HCT116 (cell line): ENCODE data around the gene CLGN. TPM values are rescaled to one million over a fixed set of nuclear protein-coding genes. Genes with fewer than 3 reads are reported as not detected.

Experiments used
- ATAC-seq: fragments of 200-7000 bp; cut with Tn5 transposase; 2 replicates; pipeline ENCODE4 v1.9.1; 2020; ENCODE audit warnings: mild to moderate bottlenecking, moderate library complexity
- BruUV-seq: library from RNA; stranded (reverse); fragments of 400-500 nt; replicated peaks from 2 replicates; lab custom pipeline; 2021; lab: Mats Ljungman, UMichigan
- CTCF ChIA-PET: fragments of 300-600 bp; sonication (Branson Sonifier 250); formaldehyde crosslinking; loops from one replicate; lab custom pipeline; 2021; ENCODE audit warnings: antibody characterized with exemption; lab: Charles Lee
- POLR2A ChIA-PET: fragments of 300-600, 350-600 bp; sonication (Branson Sonifier 250); formaldehyde crosslinking; loops from one replicate; lab custom pipeline; 2021; ENCODE audit warnings: antibody characterized with exemption; lab: Charles Lee
- RAD21 ChIA-PET, 2 experiments: fragments of 300-600 bp; sonication (Branson Sonifier 250); formaldehyde crosslinking; loops; one replicate each; lab custom pipeline; 2023; ENCODE audit warnings: low total read pairs in 2 of 2; ENCODE audit not compliant: uncharacterized antibody in 2 of 2, unreplicated experiment in 2 of 2, low non-redundant PET in 1 of 2; lab: Charles Lee
- DNase-seq: peaks from one replicate; pipeline ENCODE4 v3.0.0-alpha.2; 2010; ENCODE audit warnings: low read depth, low spot score
- H2AFZ ChIP-seq: fragments of 200-600 bp; shearing (Covaris generic), sonication (generic); 2 replicates; pipeline ENCODE4 v1.6.1; 2017; ENCODE audit warnings: low read depth, mixed run types, mixed read lengths, antibody characterized with exemption, low read length; ENCODE audit not compliant: poor library complexity, severe bottlenecking
- H3K27ac ChIP-seq: 2 replicates; pipeline ENCODE4 v1.5.1; 2012; ENCODE audit warnings: low read depth, low read length
- H3K27me3 ChIP-seq: fragments of 200-600 bp; sonication (generic); 2 replicates; pipeline ENCODE4 v1.6.1; 2016; ENCODE audit warnings: mixed run types, low read length, mixed read lengths; ENCODE audit not compliant: insufficient read depth
- H3K36me3 ChIP-seq, 2 experiments: fragments of 200-500 bp in 1 of 2; fragments of 200-600 bp in 1 of 2; sonication (Bioruptor generic) in 1 of 2; sonication (generic) in 1 of 2; 2 replicates each; pipeline versions ENCODE4 v1.5.1 to v1.6.1; 2014 to 2016; ENCODE audit warnings: low read length in 2 of 2, inconsistent platforms in 1 of 2, mixed read lengths in 1 of 2, mixed run types in 1 of 2; ENCODE audit not compliant: insufficient read depth in 2 of 2, control insufficient read depth in 1 of 2
- H3K4me1 ChIP-seq, 2 experiments: fragments of 200-600 bp in 1 of 2; sonication (generic) in 1 of 2; 2 replicates each; pipeline versions ENCODE4 v1.5.1 to v1.6.1; 2012 to 2017; ENCODE audit warnings: low read length in 2 of 2, inconsistent platforms in 1 of 2, mild to moderate bottlenecking in 1 of 2, mixed read lengths in 1 of 2, mixed run types in 1 of 2, moderate library complexity in 1 of 2; ENCODE audit not compliant: insufficient read depth in 2 of 2, control insufficient read depth in 1 of 2
- H3K4me2 ChIP-seq: fragments of 200-600 bp; sonication (generic); 2 replicates; pipeline ENCODE4 v1.6.1; 2017; ENCODE audit warnings: mixed run types, low read length, mixed read lengths
- H3K4me3 ChIP-seq, 2 experiments: fragments of 200-600 bp in 1 of 2; sonication (generic) in 1 of 2; replicated peaks in 1 of 2; 2 replicates each; pipeline ENCODE4 v1.5.1; 2011 to 2016; ENCODE audit warnings: low read length in 2 of 2, control low read depth in 1 of 2, low read depth in 1 of 2, mild to moderate bottlenecking in 1 of 2, mixed read lengths in 1 of 2, mixed run types in 1 of 2
- H3K79me2 ChIP-seq: fragments of 200-600 bp; sonication (generic); 2 replicates; pipeline ENCODE4 v1.6.1; 2017; ENCODE audit warnings: mild to moderate bottlenecking, mixed run types, low read length, moderate library complexity, mixed read lengths; ENCODE audit not compliant: insufficient read depth
- H3K9ac ChIP-seq: fragments of 200-600 bp; sonication (generic); 2 replicates; pipeline ENCODE4 v1.6.1; 2016; ENCODE audit warnings: low read length, mixed read lengths
- H3K9me2 ChIP-seq: fragments of 200-600 bp; sonication (generic), shearing (Covaris generic); 2 replicates; pipeline ENCODE4 v1.6.1; 2017; ENCODE audit warnings: mixed run types, mild to moderate bottlenecking, moderate library complexity; ENCODE audit not compliant: insufficient read depth
- H3K9me3 ChIP-seq, 2 experiments: fragments of 200-500 bp in 1 of 2; fragments of 200-600 bp in 1 of 2; sonication (Bioruptor generic) in 1 of 2; sonication (generic) in 1 of 2; 2 replicates each; pipeline ENCODE4 v1.6.1; 2014 to 2017; ENCODE audit warnings: low read length in 2 of 2, mixed read lengths in 2 of 2, inconsistent platforms in 1 of 2, low read depth in 1 of 2, mild to moderate bottlenecking in 1 of 2, mixed run types in 1 of 2, moderate library complexity in 1 of 2; ENCODE audit not compliant: control insufficient read depth in 1 of 2, insufficient read depth in 1 of 2
- H4K20me1 ChIP-seq: fragments of 200-600 bp; sonication (generic), shearing (Covaris generic); 2 replicates; pipeline ENCODE4 v1.6.1; 2017; ENCODE audit warnings: mixed run types, mild to moderate bottlenecking, moderate library complexity; ENCODE audit not compliant: insufficient read depth
- CBX3 ChIP-seq: IDR thresholded peaks from 2 replicates; pipeline ENCODE4 v1.6.1; 2012; ENCODE audit warnings: low read depth
- CEBPB ChIP-seq: IDR thresholded peaks from 2 replicates; pipeline ENCODE4 v1.6.1; 2012; ENCODE audit warnings: low read depth
- ELF1 ChIP-seq: IDR thresholded peaks from 2 replicates; pipeline ENCODE4 v1.6.1; 2012; ENCODE audit warnings: low read depth, borderline replicate concordance
- EZH2 ChIP-seq: fragments of 200-600 bp; sonication (generic); IDR thresholded peaks from 2 replicates; pipeline ENCODE4 v1.6.1; 2017; ENCODE audit warnings: antibody characterized with exemption, mixed run types
- POLR2A ChIP-seq: IDR thresholded peaks from 2 replicates; pipeline ENCODE4 v1.7.0; 2011; ENCODE audit warnings: borderline replicate concordance; ENCODE audit not compliant: insufficient read depth, insufficient read length; ENCODE audit errors: extremely low read depth
- POLR2AphosphoS5 ChIP-seq: IDR thresholded peaks from 2 replicates; pipeline ENCODE4 v1.6.1; 2011; ENCODE audit warnings: mild to moderate bottlenecking, low read depth, low read length, moderate library complexity
- RAD21 ChIP-seq: IDR thresholded peaks from 2 replicates; pipeline ENCODE4 v1.6.1; 2012; ENCODE audit warnings: low read depth, mild to moderate bottlenecking
- REST ChIP-seq: IDR thresholded peaks from 2 replicates; pipeline ENCODE4 v1.6.1; 2012; ENCODE audit warnings: low read depth
- SP1 ChIP-seq: IDR thresholded peaks from 2 replicates; pipeline ENCODE4 v1.6.1; 2012; ENCODE audit warnings: low read depth
- SRF ChIP-seq: IDR thresholded peaks from 2 replicates; pipeline ENCODE4 v1.6.1; 2012; ENCODE audit warnings: low read depth
- TCF7L2 ChIP-seq: IDR thresholded peaks from 2 replicates; pipeline ENCODE4 v1.7.0; 2011; ENCODE audit warnings: borderline replicate concordance, inconsistent platforms; ENCODE audit not compliant: insufficient read depth, insufficient read length; ENCODE audit errors: extremely low read depth
- intact Hi-C: fragments of 100-400 bp; cut with micrococcal nuclease; formaldehyde crosslinking; loops from 2 replicates; pipeline ENCODE4 v1.10.0; 2022
- total RNA-seq: library from RNA; stranded (reverse); gene quantifications from one replicate; pipeline ENCODE4 v1.2.1, GENCODE V29; 2021; ENCODE audit not compliant: unreplicated experiment

CLGN gene
- total RNA-seq, 1 experiment from 2014 or later, result 1.4 TPM

DNA sequence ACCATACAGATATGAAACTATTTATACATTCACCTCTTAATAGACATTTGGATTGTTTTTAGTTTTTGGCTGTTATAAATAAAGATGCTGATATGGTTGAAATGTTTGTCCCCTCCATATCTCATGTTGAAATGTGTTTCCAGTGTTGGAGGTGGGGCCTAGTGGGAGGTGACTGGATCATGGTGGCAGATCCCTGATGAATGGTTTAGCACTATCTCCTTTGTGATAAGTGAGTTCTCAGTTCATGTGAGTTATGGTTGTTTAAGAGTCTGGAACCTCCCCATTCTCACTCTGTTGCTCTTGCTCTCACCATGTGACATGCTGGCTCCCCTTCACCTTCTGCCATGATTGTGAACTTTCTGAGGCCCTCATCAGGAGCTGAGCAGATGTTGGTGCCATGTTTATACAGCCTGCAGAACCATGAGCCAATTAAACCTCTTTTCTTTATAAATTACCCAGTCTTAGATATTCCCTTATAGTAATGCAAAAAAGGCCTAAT, 12.2 kb upstream of the CLGN start (continued):
- TF ChIP-seq REST (no peak), EZH2 (no peak), POLR2AphosphoS5 (no peak), ELF1 (no peak), RAD21 (no peak)

DNA sequence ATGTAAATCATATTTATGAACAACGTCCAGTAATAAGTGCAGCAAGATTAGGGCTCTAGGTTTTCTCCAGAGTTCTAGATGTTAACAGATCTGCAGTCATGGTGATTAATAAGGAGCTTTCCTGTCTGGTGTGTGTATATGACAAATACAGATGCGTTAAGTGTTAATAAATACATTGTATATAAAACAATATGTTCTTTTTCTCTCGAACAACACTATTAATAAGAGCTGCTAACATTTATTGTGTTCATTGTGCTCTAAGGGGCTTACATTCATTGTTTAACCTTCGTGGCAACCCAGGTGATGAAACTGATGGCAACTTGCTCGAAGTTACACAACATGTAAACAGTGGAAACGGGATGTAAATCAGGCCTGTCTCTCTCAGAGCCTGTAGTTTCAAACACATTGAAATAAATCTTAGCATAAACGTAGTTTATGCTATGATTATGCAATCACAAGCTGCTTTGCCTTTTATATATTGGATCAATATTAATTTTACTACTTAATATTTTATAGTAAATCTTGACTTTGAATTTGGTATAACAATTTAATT, 547 bp upstream of the CLGN start:
- Histone ChIP-seq H3K27ac (no peak overlapping the region), H4K20me1 (no peaks in the 10 kb centered on the region), H3K9me2 (no peaks in the 10 kb centered on the region), H3K36me3 (no peaks in the 10 kb centered on the region), H3K9ac (peak overlapping the region; percentile 43), H2AFZ (peak overlapping the region; percentile 88), H3K4me1 (peaks cover 3 to 11% of the 10 kb centered on the region in 2 experiments; a peak in 3 of 4 replicates), H3K4me3 (peak overlapping the region; percentile 56 to 67), H3K27me3 (no peaks in the 10 kb centered on the region), H3K79me2 (no peaks in the 10 kb centered on the region), H3K4me2 (peak overlapping the region; percentile 98), H3K9me3 (no peaks in the 10 kb centered on the region)
- ChIA-PET RAD21 (no interaction called here), CTCF (no interaction called here), POLR2A (no interaction called here)
- DNase-seq (peak; percentile 24), ATAC-seq (no peak)
- intact Hi-C loops, result no loop called here
- TF ChIP-seq POLR2A, result no peak
- no peak for TF ChIP-seq SRF
- peak; percentile 92 for TF ChIP-seq CEBPB
- peak; percentile 39 for TF ChIP-seq SP1
- TF ChIP-seq CBX3, result no peak
- TF ChIP-seq TCF7L2, result no peak
- BruUV-seq, result no TSS peak
